ENCODE data around the gene ACAA2. TPM values are rescaled to one million over a fixed set of nuclear protein-coding genes. Genes with fewer than 3 reads are reported as not detected.
A peak's percentile ranks its signal among the peaks of the same experiment; 100 is the strongest.
"Not testable (repeated sequence)": the region's sequence is repeated elsewhere in the genome, so short reads cannot be mapped to it uniquely, and the experiment has no call there.

Gene ACAA2
- total and polyA plus RNA-seq, 2 experiments from 2014 or later = 174 to 189 TPM

DNA sequence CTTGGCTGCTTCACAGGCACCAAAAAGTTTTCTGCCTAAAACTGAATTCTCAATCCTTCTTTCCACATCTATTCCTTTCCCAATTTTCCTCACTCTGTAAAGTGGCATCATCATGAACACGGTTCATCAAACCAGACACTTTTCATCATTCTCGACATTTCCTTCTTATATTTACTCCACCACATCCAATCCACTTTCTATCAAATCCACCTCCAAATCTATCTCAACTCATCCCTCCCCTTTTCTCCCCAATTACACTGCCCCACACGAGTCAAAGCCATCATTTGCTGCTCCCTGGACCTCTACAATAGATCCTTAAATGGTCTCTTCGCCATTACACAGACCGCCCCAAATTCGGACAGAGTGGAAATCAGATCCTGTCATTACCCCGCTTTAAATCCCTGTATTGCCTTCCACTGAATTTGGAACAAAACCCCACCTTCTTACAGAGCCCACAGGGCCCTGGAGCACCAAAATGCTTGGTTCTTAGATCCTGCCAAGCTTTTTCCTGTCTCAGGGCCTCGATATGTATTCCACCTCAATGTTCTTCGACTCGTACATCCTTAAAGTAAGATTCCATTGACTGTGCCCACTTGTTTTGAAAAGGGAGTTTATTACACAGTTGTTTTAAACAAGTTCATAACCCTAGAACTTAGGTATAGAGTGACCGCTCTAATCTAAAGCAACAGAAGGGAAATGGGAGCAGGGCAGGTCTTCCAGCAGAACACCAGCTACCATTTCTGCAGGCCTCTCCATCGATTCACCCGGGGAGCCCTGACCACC lies 856 bp downstream of the ACAA2 start:
- Histone ChIP-seq H3K4me1 (ENCODE audit: insufficient read depth) (peaks cover 14% of the 10 kb centered on the region), H3K27me3 (no peaks in the 10 kb centered on the region), H3K27ac (peak overlapping the region; percentile 99), H3K4me3 (peak overlapping the region; percentile 52), H2AFZ (peak overlapping the region; percentile 78), H3K79me2 (peaks cover 73% of the 10 kb centered on the region), H3K9me3 (ENCODE audit: low read depth) (no peaks in the 10 kb centered on the region), H3K36me3 (replicated peaks; ENCODE audit: insufficient read depth, low read depth) (no peaks in the 10 kb centered on the region), H4K20me1 (ENCODE audit: insufficient read depth, poor library complexity, severe bottlenecking) (no peaks in the 10 kb centered on the region), H3K4me2 (peak overlapping the region; percentile 88), H3K9me2 (replicated peaks; ENCODE audit: insufficient read depth) (no peaks in the 10 kb centered on the region)
- WGBS (ENCODE audit: low lambda C conversion rate, missing lambda C conversion rate) = 33% methylated on average over 13 of the region's 13 CpGs
- no peak for DNase-seq (ENCODE audit: low spot score)
- TF ChIP-seq EZH2 (IDR thresholded peaks at IDR 0.05; ENCODE audit: borderline replicate concordance) (no peak), EZH2phosphoT487 (IDR thresholded peaks at IDR 0.05; ENCODE audit: low read depth, severe bottlenecking, unreplicated experiment) (no peak)
- TF ChIP-seq, protein P1, sequence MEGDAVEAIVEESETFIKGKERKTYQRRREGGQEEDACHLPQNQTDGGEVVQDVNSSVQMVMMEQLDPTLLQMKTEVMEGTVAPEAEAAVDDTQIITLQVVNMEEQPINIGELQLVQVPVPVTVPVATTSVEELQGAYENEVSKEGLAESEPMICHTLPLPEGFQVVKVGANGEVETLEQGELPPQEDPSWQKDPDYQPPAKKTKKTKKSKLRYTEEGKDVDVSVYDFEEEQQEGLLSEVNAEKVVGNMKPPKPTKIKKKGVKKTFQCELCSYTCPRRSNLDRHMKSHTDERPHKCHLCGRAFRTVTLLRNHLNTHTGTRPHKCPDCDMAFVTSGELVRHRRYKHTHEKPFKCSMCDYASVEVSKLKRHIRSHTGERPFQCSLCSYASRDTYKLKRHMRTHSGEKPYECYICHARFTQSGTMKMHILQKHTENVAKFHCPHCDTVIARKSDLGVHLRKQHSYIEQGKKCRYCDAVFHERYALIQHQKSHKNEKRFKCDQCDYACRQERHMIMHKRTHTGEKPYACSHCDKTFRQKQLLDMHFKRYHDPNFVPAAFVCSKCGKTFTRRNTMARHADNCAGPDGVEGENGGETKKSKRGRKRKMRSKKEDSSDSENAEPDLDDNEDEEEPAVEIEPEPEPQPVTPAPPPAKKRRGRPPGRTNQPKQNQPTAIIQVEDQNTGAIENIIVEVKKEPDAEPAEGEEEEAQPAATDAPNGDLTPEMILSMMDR (IDR thresholded peaks at IDR 0.05; ENCODE audit: poor library complexity) = no peak

DNA sequence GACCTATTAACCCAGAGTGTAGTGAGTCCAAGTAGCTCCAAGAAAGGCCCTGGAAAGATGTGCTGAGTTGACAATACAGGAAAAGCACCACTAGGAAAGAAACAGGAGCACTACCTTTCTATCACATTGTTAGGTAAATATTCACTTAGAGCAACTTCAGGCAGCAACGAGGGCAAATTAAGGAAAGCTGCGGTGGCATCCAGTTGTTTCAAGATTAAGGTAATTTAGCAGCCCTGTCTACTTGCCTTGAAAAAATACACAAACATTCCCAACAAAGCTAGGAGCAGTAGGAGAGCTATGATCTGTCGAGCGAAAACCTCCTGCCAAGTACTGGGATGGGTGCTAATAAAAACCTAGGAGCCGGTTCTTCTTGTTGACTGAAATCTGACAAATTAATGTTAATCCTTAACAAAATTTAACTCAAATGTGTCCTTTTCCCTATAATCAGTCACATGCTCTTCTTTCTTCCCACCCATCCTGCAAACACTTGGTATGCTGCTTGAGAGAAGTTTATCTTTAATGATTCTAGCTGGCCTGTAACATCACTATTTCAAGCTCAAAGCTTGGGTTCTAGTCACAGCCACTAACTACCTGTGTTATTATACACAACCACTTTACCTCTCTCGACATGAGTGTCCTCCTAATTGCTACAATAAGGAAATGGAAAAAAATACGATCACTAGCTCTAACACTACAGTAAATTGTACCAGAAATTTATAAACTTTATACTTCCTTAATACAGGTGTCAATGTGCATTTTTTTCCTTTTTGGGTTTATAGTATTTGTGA lies 2.0 kb downstream of the ACAA2 start:
- H3K27me3 ChIP-seq = no peaks in the 10 kb centered on the region
- H3K4me3 ChIP-seq = peak overlapping the region; percentile 52
- no peak for DNase-seq (ENCODE audit: low spot score)
- H3K36me3 ChIP-seq (replicated peaks; ENCODE audit: insufficient read depth, low read depth) = no peaks in the 10 kb centered on the region
- H3K4me1 ChIP-seq (ENCODE audit: insufficient read depth) = peaks cover 14% of the 10 kb centered on the region
- no peak for TF ChIP-seq EZH2 (IDR thresholded peaks at IDR 0.05; ENCODE audit: borderline replicate concordance)
- no peak for TF ChIP-seq EZH2phosphoT487 (IDR thresholded peaks at IDR 0.05; ENCODE audit: low read depth, severe bottlenecking, unreplicated experiment)
- TF ChIP-seq, protein P1 (IDR thresholded peaks at IDR 0.05; ENCODE audit: poor library complexity) = no peak
- peaks cover 78% of the 10 kb centered on the region for H3K79me2 ChIP-seq
- no peaks in the 10 kb centered on the region for H3K9me2 ChIP-seq (replicated peaks; ENCODE audit: insufficient read depth)
- H4K20me1 ChIP-seq (ENCODE audit: insufficient read depth, poor library complexity, severe bottlenecking) = no peaks in the 10 kb centered on the region
- H3K4me2 ChIP-seq = peak overlapping the region; percentile 88
- 18% methylated on average over 7 of the region's 7 CpGs for WGBS (ENCODE audit: low lambda C conversion rate, missing lambda C conversion rate)
- H2AFZ ChIP-seq = no peak overlapping the region
- no peaks in the 10 kb centered on the region for H3K9me3 ChIP-seq (ENCODE audit: low read depth)
- H3K27ac ChIP-seq = peak overlapping the region; percentile 99

DNA sequence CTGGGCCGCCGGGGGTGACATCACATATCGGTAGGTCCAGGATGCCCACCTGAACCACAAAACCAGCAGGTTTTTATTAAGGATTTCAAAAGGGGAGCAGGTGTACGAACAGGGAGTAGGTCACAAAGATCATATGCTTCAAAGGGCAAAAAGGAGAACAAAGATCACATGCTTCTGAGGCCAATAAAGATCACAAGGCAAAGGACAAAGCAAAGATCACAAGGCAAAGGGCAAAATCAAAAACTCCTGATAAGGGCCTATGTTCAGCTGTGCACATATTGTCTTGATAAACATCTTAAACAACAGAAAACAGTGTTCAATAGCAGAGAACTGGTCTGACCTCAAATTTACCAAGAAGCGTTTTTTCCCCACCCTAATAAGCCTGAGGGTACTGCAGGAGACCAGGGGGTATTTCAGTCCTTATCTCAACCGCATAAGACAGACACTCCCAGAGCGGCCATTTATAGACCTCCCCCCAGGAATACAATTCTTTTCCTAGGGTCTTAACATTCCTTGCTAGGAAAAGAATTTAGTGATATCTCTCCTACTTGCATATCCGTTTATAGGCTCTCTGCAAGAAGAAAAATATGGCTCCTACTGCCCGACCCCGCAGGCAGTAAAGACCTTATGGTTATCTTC lies 4.7 kb downstream of the ACAA2 start:
- not testable (repeated sequence) for H3K36me3 ChIP-seq (replicated peaks; ENCODE audit: insufficient read depth, low read depth); H3K9me2 ChIP-seq (replicated peaks; ENCODE audit: insufficient read depth); H2AFZ ChIP-seq; H3K9me3 ChIP-seq (ENCODE audit: low read depth); H3K4me2 ChIP-seq; H3K27ac ChIP-seq; H3K4me3 ChIP-seq; H3K27me3 ChIP-seq; DNase-seq (ENCODE audit: low spot score)
- WGBS (ENCODE audit: low lambda C conversion rate, missing lambda C conversion rate) = 95% methylated on average over 10 of the region's 10 CpGs
- Histone ChIP-seq H3K4me1 (ENCODE audit: insufficient read depth) (peaks cover 19% of the 10 kb centered on the region), H3K79me2 (peaks cover 94% of the 10 kb centered on the region), H4K20me1 (ENCODE audit: insufficient read depth, poor library complexity, severe bottlenecking) (peaks cover 16% of the 10 kb centered on the region)
